Measurements from ENCODE around the gene ANKRD28. TPM values are rescaled to one million over a fixed set of nuclear protein-coding genes. Genes with fewer than 3 reads are reported as not detected.

ANKRD28 gene
- total and polyA plus RNA-seq, 2 of the 13 experiments (the other 11 are each of a cell fraction or from before 2014, with no cell fraction given): 21.0 to 28.9 TPM

GRCh38 chr3:15825016-15825415 lies 27.2 kb upstream of the ANKRD28 start (continued):
- TF ChIP-seq IKZF5 (CRISPR knock-in tag; IDR thresholded peaks at IDR 0.05) (no peak), ZSCAN30 (CRISPR knock-in tag; IDR thresholded peaks at IDR 0.05) (no peak), GATAD2A (CRISPR knock-in tag; IDR thresholded peaks at IDR 0.05) (no peak), FOSL2 (CRISPR knock-in tag; IDR thresholded peaks at IDR 0.05) (no peak), EP300 (IDR thresholded peaks at IDR 0.05; ENCODE audit: low read depth in 2 of 2, low read length in 2 of 2) (no peak), EP300 (CRISPR knock-in tag; IDR thresholded peaks at IDR 0.05; ENCODE audit: borderline replicate concordance) (no peak), ZNF234 (CRISPR knock-in tag; conservative IDR thresholded peaks at IDR 0.05) (no peak), TEAD3 (CRISPR knock-in tag; optimal IDR thresholded peaks at IDR 0.05; ENCODE audit: borderline replicate concordance) (no peak), ZNF788 (CRISPR knock-in tag; IDR thresholded peaks at IDR 0.05; ENCODE audit: borderline replicate concordance) (no peak)

DNA sequence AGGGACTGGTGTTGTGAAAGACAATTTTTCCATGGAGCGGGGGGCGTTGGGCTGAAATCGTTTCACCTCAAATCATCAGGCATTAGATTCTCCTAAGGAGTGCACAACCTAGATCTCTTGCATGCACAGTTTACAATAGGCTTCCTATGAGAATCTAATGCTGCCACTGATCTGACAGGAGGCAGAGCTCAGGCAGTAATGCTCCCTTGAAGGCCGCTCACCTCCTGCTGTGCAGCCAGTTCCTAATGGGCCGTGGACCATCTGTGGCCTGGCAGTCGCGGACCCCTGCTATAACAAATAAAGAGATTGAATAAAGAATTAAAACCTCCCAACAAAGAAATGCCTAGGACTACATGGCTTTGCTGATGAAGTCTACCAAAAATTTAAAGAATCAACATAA lies 25.3 kb upstream of the ANKRD28 start:
- DNase-seq (ENCODE audit: low spot score) (no peak), FAIRE-seq (no peak), ATAC-seq (no peak)
- Histone ChIP-seq H2AFZ (ENCODE audit: low read length) (no peak overlapping the region), H3K36me3 (replicated peaks in 1 of 2; ENCODE audit: control insufficient read depth in 1 of 2, insufficient read depth in 2 of 2, low read length in 2 of 2) (0 out of 5 replicates have a peak, but pooled peaks cover 0 to under 1% of the 10 kb centered on the region in 2 experiments), H3K4me1 (ENCODE audit: insufficient read depth, low read length) (no peaks in the 10 kb centered on the region), H3K27me3 (ENCODE audit: control insufficient read depth in 1 of 2, insufficient read depth in 2 of 2, low read length in 2 of 2) (no peaks in the 10 kb centered on the region), H3K27ac (ENCODE audit: extremely low read length, insufficient read depth, low read length) (no peak overlapping the region), H3K4me2 (ENCODE audit: low read depth, low read length) (no peak overlapping the region), H3K9me3 (ENCODE audit: low read length) (no peaks in the 10 kb centered on the region), H3K9ac (ENCODE audit: insufficient read depth, low read depth, low read length) (no peak overlapping the region), H3K79me2 (ENCODE audit: insufficient read depth, low read length) (peaks cover 83% of the 10 kb centered on the region), H4K20me1 (ENCODE audit: insufficient read depth, low read length) (peaks cover 22% of the 10 kb centered on the region), H3K4me3 (replicated peaks in 1 of 3; ENCODE audit: insufficient read depth in 1 of 3, low read depth in 2 of 3, low read length in 3 of 3) (no peak overlapping the region)
- CTCF ChIA-PET (ENCODE audit: low intra/inter-chr PET ratio, low total read pairs): no interaction called here
- 94% methylated on average over 7 of the region's 7 CpGs for WGBS (ENCODE audit: low lambda C conversion rate)
- no TSS peak for BruUV-seq (replicated peaks)
- in situ Hi-C loops (cut with HindIII; ENCODE audit: extremely low pct_ligation_motif_present, low pct_unique_long_range_greater_than_20kb) (no loop called here), intact Hi-C loops (cut with micrococcal nuclease; ENCODE audit: unreplicated experiment) (no loop called here)
- no peak for TF ChIP-seq SRY (CRISPR knock-in tag; IDR thresholded peaks at IDR 0.05)
- no peak for TF ChIP-seq PITX1 (CRISPR knock-in tag; IDR thresholded peaks at IDR 0.05)
- POLR2A ChIA-PET: no interaction called here

Data from HepG2 (cell line).